Esophagus squamous epithelium (tissue), 5 donors: ENCODE data around the gene PMM2. TPM values are rescaled to one million over a fixed set of nuclear protein-coding genes. Genes with fewer than 3 reads are reported as not detected.

ENCODE experiments used
- DNase-seq: peaks from one replicate; lab custom pipeline; 2025; lab: John Stamatoyannopoulos, UW
- H3K27ac ChIP-seq, 4 donors: fragments of 200-600 bp; sonication (generic); one replicate each; pipeline ENCODE4 v1.5.1; 2016 to 2019; ENCODE audit warnings: mild to moderate bottlenecking in 1 of 4
- H3K27me3 ChIP-seq, 4 donors: fragments of 200-600 bp; sonication (generic); 1 replicate in 3 of 4; 2 replicates in 1 of 4; pipeline versions ENCODE4 v1.5.1 to v1.6.0; 2017 to 2021; ENCODE audit warnings: antibody characterized with exemption in 1 of 4
- H3K36me3 ChIP-seq, 3 donors: fragments of 200-600 bp; sonication (generic); one replicate each; pipeline ENCODE4 v1.5.1; 2016 to 2019
- H3K4me1 ChIP-seq, 3 donors: fragments of 200-600 bp; sonication (generic); one replicate each; pipeline ENCODE4 v1.5.1; 2017 to 2019
- H3K4me3 ChIP-seq, 4 donors: fragments of 200-600 bp; sonication (generic); 1 replicate in 3 of 4; 2 replicates in 1 of 4; pipeline ENCODE4 v1.5.1; 2016 to 2019; ENCODE audit warnings: mild to moderate bottlenecking in 2 of 4, moderate library complexity in 1 of 4
- H3K9me3 ChIP-seq, 3 donors: fragments of 200-600 bp; sonication (generic); one replicate each; pipeline ENCODE4 v1.5.1; 2016 to 2019
- CTCF ChIP-seq, 6 experiments: fragments of 450-650 bp in 4 of 6; fragments of 200-600 bp in 2 of 6; sonication (generic) in 2 of 6; IDR thresholded peaks; one replicate each; pipeline ENCODE4 v1.5.1; 2016 to 2019; ENCODE audit warnings: antibody characterized with exemption in 6 of 6, mild to moderate bottlenecking in 4 of 6, moderate library complexity in 4 of 6
- POLR2A ChIP-seq, 4 donors: fragments of 450-650 bp; IDR thresholded peaks; one replicate each; pipeline ENCODE4 v1.6.1; 2017; ENCODE audit warnings: antibody characterized with exemption in 4 of 4, mild to moderate bottlenecking in 4 of 4, moderate library complexity in 3 of 4
- WGBS, 2 donors: methylation state at CpG; one replicate each; pipeline ENCODE4 v1.1.5; 2018; 5-methylcytosine and 5-hydroxymethylcytosine counted together
- intact Hi-C: fragments of 100-400 bp; cut with DNase I; formaldehyde crosslinking; loops from one replicate; pipeline ENCODE4 v1.15.0; 2022
- total RNA-seq, 4 donors: library from RNA; depleted of rRNA; stranded (reverse); fragments of >200 nt; gene quantifications; one replicate each; pipeline ENCODE4 v1.1.0, GENCODE V29; 2016
- donor health status: DM: yes; HTN: yes; CAD: no.

The PMM2 gene
- total RNA-seq, 4 donors from 2014 or later, result 36.3 to 54.3 (median 41.4) TPM

GRCh38 chr16:8763083-8763482 is 34.6 kb upstream of the PMM2 start:
- DNase-seq, result no peak
- no peaks in the 10 kb centered on the region for H3K27me3 ChIP-seq
- TF ChIP-seq CTCF (IDR thresholded peaks at IDR 0.05), result no peak
- TF ChIP-seq POLR2A (IDR thresholded peaks at IDR 0.05), result no peak
- intact Hi-C loops, result no loop called here
- WGBS, 2 donors, result 90 to 96% methylated on average over 3 of the region's 3 CpGs
- H3K4me3 ChIP-seq, result no peak overlapping the region
- no peaks in the 10 kb centered on the region for H3K4me1 ChIP-seq
- H3K36me3 ChIP-seq, result peaks cover 0 to 54% (median 0%) of the 10 kb centered on the region in 3 donors
- H3K27ac ChIP-seq, result no peak overlapping the region
- H3K9me3 ChIP-seq, result no peaks in the 10 kb centered on the region

GRCh38 chr16:8763899-8764298 is 33.7 kb upstream of the PMM2 start:
- no peaks in the 10 kb centered on the region for H3K27me3 ChIP-seq
- WGBS, 2 donors, result 64 to 84% methylated on average over 4 of the region's 10 CpGs
- H3K9me3 ChIP-seq, result no peaks in the 10 kb centered on the region
- H3K4me1 ChIP-seq, result no peaks in the 10 kb centered on the region
- no peak overlapping the region for H3K4me3 ChIP-seq
- intact Hi-C loops, result no loop called here
- H3K27ac ChIP-seq, result no peak overlapping the region
- H3K36me3 ChIP-seq, result peaks cover 0 to 56% (median 0%) of the 10 kb centered on the region in 3 donors
- TF ChIP-seq CTCF (IDR thresholded peaks at IDR 0.05) (no peak), POLR2A (IDR thresholded peaks at IDR 0.05) (no peak)
- DNase-seq, result no peak

GRCh38 chr16:8764525-8765250 is 33.0 kb upstream of the PMM2 start:
- TF ChIP-seq CTCF (IDR thresholded peaks at IDR 0.05) (no peak), POLR2A (IDR thresholded peaks at IDR 0.05) (no peak)
- peaks cover 0 to 64% (median 0%) of the 10 kb centered on the region in 3 donors for H3K36me3 ChIP-seq
- 89 to 100% methylated on average over 1 to 13 of the region's 18 CpGs for WGBS, 2 donors
- no peaks in the 10 kb centered on the region for H3K27me3 ChIP-seq
- H3K27ac ChIP-seq, result no peak overlapping the region
- no peak for DNase-seq
- intact Hi-C loops, result no loop called here
- H3K9me3 ChIP-seq, result no peaks in the 10 kb centered on the region
- H3K4me3 ChIP-seq, result no peak overlapping the region
- no peaks in the 10 kb centered on the region for H3K4me1 ChIP-seq

GRCh38 chr16:8767176-8767575 is 30.5 kb upstream of the PMM2 start:
- Histone ChIP-seq H3K27ac (no peak overlapping the region), H3K27me3 (no peaks in the 10 kb centered on the region), H3K4me1 (no peaks in the 10 kb centered on the region), H3K36me3 (peaks cover 0 to 80% (median 0%) of the 10 kb centered on the region in 3 donors), H3K9me3 (no peaks in the 10 kb centered on the region), H3K4me3 (no peak overlapping the region)
- 91 to 100% methylated on average over 1 to 2 of the region's 8 CpGs for WGBS, 2 donors
- intact Hi-C loops, result no loop called here
- no peak for DNase-seq
- TF ChIP-seq CTCF (IDR thresholded peaks at IDR 0.05) (no peak), POLR2A (IDR thresholded peaks at IDR 0.05) (no peak)

GRCh38 chr16:8768283-8768682 is 29.4 kb upstream of the PMM2 start:
- no peak for DNase-seq
- Histone ChIP-seq H3K4me3 (no peak overlapping the region), H3K27me3 (no peaks in the 10 kb centered on the region), H3K9me3 (no peaks in the 10 kb centered on the region), H3K36me3 (peaks cover 0 to 91% (median 0%) of the 10 kb centered on the region in 3 donors), H3K4me1 (no peaks in the 10 kb centered on the region), H3K27ac (no peak overlapping the region)
- TF ChIP-seq POLR2A (IDR thresholded peaks at IDR 0.05) (no peak), CTCF (IDR thresholded peaks at IDR 0.05) (no peak)
- WGBS, 2 donors, result 93 to 94% methylated on average over 12 of the region's 12 CpGs
- intact Hi-C loops, result no loop called here
